HCT116 (cell line): ENCODE measurements around the gene MYLK3. TPM values are rescaled to one million over a fixed set of nuclear protein-coding genes. Genes with fewer than 3 reads are reported as not detected.

Source experiments
- ATAC-seq: fragments of 200-7000 bp; cut with Tn5 transposase; 2 replicates; pipeline ENCODE4 v1.9.1; 2020; ENCODE audit warnings: mild to moderate bottlenecking, moderate library complexity
- BruUV-seq: library from RNA; stranded (reverse); fragments of 400-500 nt; replicated peaks from 2 replicates; lab custom pipeline; 2021; lab: Mats Ljungman, UMichigan
- CTCF ChIA-PET: fragments of 300-600 bp; sonication (Branson Sonifier 250); formaldehyde crosslinking; loops from one replicate; lab custom pipeline; 2021; ENCODE audit warnings: antibody characterized with exemption; lab: Charles Lee
- POLR2A ChIA-PET: fragments of 300-600, 350-600 bp; sonication (Branson Sonifier 250); formaldehyde crosslinking; loops from one replicate; lab custom pipeline; 2021; ENCODE audit warnings: antibody characterized with exemption; lab: Charles Lee
- RAD21 ChIA-PET, 2 experiments: fragments of 300-600 bp; sonication (Branson Sonifier 250); formaldehyde crosslinking; loops; one replicate each; lab custom pipeline; 2023; ENCODE audit warnings: low total read pairs in 2 of 2; ENCODE audit not compliant: uncharacterized antibody in 2 of 2, unreplicated experiment in 2 of 2, low non-redundant PET in 1 of 2; lab: Charles Lee
- DNase-seq: peaks from one replicate; pipeline ENCODE4 v3.0.0-alpha.2; 2010; ENCODE audit warnings: low read depth, low spot score
- H2AFZ ChIP-seq: fragments of 200-600 bp; shearing (Covaris generic), sonication (generic); 2 replicates; pipeline ENCODE4 v1.6.1; 2017; ENCODE audit warnings: low read depth, mixed run types, mixed read lengths, antibody characterized with exemption, low read length; ENCODE audit not compliant: poor library complexity, severe bottlenecking
- H3K27ac ChIP-seq: 2 replicates; pipeline ENCODE4 v1.5.1; 2012; ENCODE audit warnings: low read depth, low read length
- H3K27me3 ChIP-seq: fragments of 200-600 bp; sonication (generic); 2 replicates; pipeline ENCODE4 v1.6.1; 2016; ENCODE audit warnings: mixed run types, low read length, mixed read lengths; ENCODE audit not compliant: insufficient read depth
- H3K36me3 ChIP-seq, 2 experiments: fragments of 200-500 bp in 1 of 2; fragments of 200-600 bp in 1 of 2; sonication (Bioruptor generic) in 1 of 2; sonication (generic) in 1 of 2; 2 replicates each; pipeline versions ENCODE4 v1.5.1 to v1.6.1; 2014 to 2016; ENCODE audit warnings: low read length in 2 of 2, inconsistent platforms in 1 of 2, mixed read lengths in 1 of 2, mixed run types in 1 of 2; ENCODE audit not compliant: insufficient read depth in 2 of 2, control insufficient read depth in 1 of 2
- H3K4me1 ChIP-seq, 2 experiments: fragments of 200-600 bp in 1 of 2; sonication (generic) in 1 of 2; 2 replicates each; pipeline versions ENCODE4 v1.5.1 to v1.6.1; 2012 to 2017; ENCODE audit warnings: low read length in 2 of 2, inconsistent platforms in 1 of 2, mild to moderate bottlenecking in 1 of 2, mixed read lengths in 1 of 2, mixed run types in 1 of 2, moderate library complexity in 1 of 2; ENCODE audit not compliant: insufficient read depth in 2 of 2, control insufficient read depth in 1 of 2
- H3K4me2 ChIP-seq: fragments of 200-600 bp; sonication (generic); 2 replicates; pipeline ENCODE4 v1.6.1; 2017; ENCODE audit warnings: mixed run types, low read length, mixed read lengths
- H3K4me3 ChIP-seq, 2 experiments: fragments of 200-600 bp in 1 of 2; sonication (generic) in 1 of 2; replicated peaks in 1 of 2; 2 replicates each; pipeline ENCODE4 v1.5.1; 2011 to 2016; ENCODE audit warnings: low read length in 2 of 2, control low read depth in 1 of 2, low read depth in 1 of 2, mild to moderate bottlenecking in 1 of 2, mixed read lengths in 1 of 2, mixed run types in 1 of 2
- H3K79me2 ChIP-seq: fragments of 200-600 bp; sonication (generic); 2 replicates; pipeline ENCODE4 v1.6.1; 2017; ENCODE audit warnings: mild to moderate bottlenecking, mixed run types, low read length, moderate library complexity, mixed read lengths; ENCODE audit not compliant: insufficient read depth
- H3K9ac ChIP-seq: fragments of 200-600 bp; sonication (generic); 2 replicates; pipeline ENCODE4 v1.6.1; 2016; ENCODE audit warnings: low read length, mixed read lengths
- H3K9me2 ChIP-seq: fragments of 200-600 bp; sonication (generic), shearing (Covaris generic); 2 replicates; pipeline ENCODE4 v1.6.1; 2017; ENCODE audit warnings: mixed run types, mild to moderate bottlenecking, moderate library complexity; ENCODE audit not compliant: insufficient read depth
- H3K9me3 ChIP-seq, 2 experiments: fragments of 200-500 bp in 1 of 2; fragments of 200-600 bp in 1 of 2; sonication (Bioruptor generic) in 1 of 2; sonication (generic) in 1 of 2; 2 replicates each; pipeline ENCODE4 v1.6.1; 2014 to 2017; ENCODE audit warnings: low read length in 2 of 2, mixed read lengths in 2 of 2, inconsistent platforms in 1 of 2, low read depth in 1 of 2, mild to moderate bottlenecking in 1 of 2, mixed run types in 1 of 2, moderate library complexity in 1 of 2; ENCODE audit not compliant: control insufficient read depth in 1 of 2, insufficient read depth in 1 of 2
- H4K20me1 ChIP-seq: fragments of 200-600 bp; sonication (generic), shearing (Covaris generic); 2 replicates; pipeline ENCODE4 v1.6.1; 2017; ENCODE audit warnings: mixed run types, mild to moderate bottlenecking, moderate library complexity; ENCODE audit not compliant: insufficient read depth
- EGR1 ChIP-seq: IDR thresholded peaks from 2 replicates; pipeline ENCODE4 v1.6.1; 2012; ENCODE audit warnings: low read depth
- ELF1 ChIP-seq: IDR thresholded peaks from 2 replicates; pipeline ENCODE4 v1.6.1; 2012; ENCODE audit warnings: low read depth, borderline replicate concordance
- JUND ChIP-seq: IDR thresholded peaks from 2 replicates; pipeline ENCODE4 v1.6.1; 2012
- POLR2A ChIP-seq: IDR thresholded peaks from 2 replicates; pipeline ENCODE4 v1.7.0; 2011; ENCODE audit warnings: borderline replicate concordance; ENCODE audit not compliant: insufficient read depth, insufficient read length; ENCODE audit errors: extremely low read depth
- RAD21 ChIP-seq: IDR thresholded peaks from 2 replicates; pipeline ENCODE4 v1.6.1; 2012; ENCODE audit warnings: low read depth, mild to moderate bottlenecking
- TCF7L2 ChIP-seq: IDR thresholded peaks from 2 replicates; pipeline ENCODE4 v1.7.0; 2011; ENCODE audit warnings: borderline replicate concordance, inconsistent platforms; ENCODE audit not compliant: insufficient read depth, insufficient read length; ENCODE audit errors: extremely low read depth
- YY1 ChIP-seq: IDR thresholded peaks from 2 replicates; pipeline ENCODE4 v1.6.1; 2011; ENCODE audit warnings: low read length, low read depth, moderate library complexity, mild to moderate bottlenecking; ENCODE audit not compliant: insufficient replicate concordance; ENCODE audit errors: extremely low read depth
- ZBTB33 ChIP-seq: IDR thresholded peaks from 2 replicates; pipeline ENCODE4 v1.6.1; 2011; ENCODE audit warnings: mild to moderate bottlenecking, low read length, moderate library complexity; ENCODE audit not compliant: insufficient replicate concordance; ENCODE audit errors: extremely low read depth
- ZFX ChIP-seq: fragments of 450-650 bp; IDR thresholded peaks from 2 replicates; pipeline ENCODE4 v1.6.1; 2017
- ZNF274 ChIP-seq: fragments of 200-500 bp; sonication (Bioruptor generic); IDR thresholded peaks from 2 replicates; pipeline ENCODE4 v1.6.1; 2014; ENCODE audit warnings: mild to moderate bottlenecking, low read depth, low read length, inconsistent platforms
- intact Hi-C: fragments of 100-400 bp; cut with micrococcal nuclease; formaldehyde crosslinking; loops from 2 replicates; pipeline ENCODE4 v1.10.0; 2022
- total RNA-seq: library from RNA; stranded (reverse); gene quantifications from one replicate; pipeline ENCODE4 v1.2.1, GENCODE V29; 2021; ENCODE audit not compliant: unreplicated experiment
- TF ChIP-seq, protein P1 (sequence below): IDR thresholded peaks from 2 replicates; pipeline ENCODE4 v1.6.1; 2012; ENCODE audit warnings: low read depth

The MYLK3 gene
- total RNA-seq, 1 experiment from 2014 or later = 0.22 TPM

DNA sequence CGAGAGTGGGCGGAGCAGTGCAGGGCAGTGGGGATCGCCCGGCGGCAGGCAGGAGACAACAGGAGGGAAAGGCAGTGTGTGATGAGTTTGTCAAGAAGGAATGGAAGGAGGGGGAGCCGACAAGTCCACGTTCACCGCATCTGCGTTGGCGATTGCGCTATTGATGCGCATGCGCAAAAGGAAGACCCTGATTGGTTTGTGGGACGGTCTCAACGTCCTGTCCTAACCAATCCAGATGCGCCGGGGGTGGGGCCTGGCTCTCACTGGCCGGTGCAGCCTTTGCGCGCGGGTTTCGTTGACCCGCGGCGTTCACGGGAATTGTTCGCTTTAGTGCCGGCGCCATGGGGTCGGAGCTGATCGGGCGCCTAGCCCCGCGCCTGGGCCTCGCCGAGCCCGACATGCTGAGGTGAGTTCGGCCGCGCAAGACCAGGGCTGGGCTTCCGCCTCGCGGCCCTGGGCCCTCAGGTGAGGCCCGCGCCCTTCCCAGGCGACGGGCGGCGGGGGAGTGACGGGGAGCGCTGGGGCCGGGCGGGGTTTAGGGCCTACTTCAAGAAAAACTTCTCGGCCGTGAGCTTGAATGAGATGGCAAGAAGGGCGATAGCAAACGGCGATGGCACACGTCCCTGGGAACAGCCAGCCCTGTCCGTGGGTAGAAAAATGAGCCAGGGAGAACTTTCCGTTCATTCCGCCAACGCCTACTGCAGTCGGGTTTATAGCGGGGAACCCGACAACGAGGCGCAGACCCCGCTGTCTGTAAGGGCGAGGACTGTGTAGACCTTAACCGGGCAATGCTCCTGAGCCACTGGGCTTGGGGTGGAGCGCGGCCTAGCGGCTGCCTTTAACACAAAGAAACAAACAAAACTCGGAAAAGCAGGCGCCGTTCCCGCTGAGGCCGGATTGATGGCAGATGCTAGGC lies 58.5 kb downstream of the MYLK3 start, which contains the start of gene ORC6 (continued):
- TF ChIP-seq, protein P1, sequence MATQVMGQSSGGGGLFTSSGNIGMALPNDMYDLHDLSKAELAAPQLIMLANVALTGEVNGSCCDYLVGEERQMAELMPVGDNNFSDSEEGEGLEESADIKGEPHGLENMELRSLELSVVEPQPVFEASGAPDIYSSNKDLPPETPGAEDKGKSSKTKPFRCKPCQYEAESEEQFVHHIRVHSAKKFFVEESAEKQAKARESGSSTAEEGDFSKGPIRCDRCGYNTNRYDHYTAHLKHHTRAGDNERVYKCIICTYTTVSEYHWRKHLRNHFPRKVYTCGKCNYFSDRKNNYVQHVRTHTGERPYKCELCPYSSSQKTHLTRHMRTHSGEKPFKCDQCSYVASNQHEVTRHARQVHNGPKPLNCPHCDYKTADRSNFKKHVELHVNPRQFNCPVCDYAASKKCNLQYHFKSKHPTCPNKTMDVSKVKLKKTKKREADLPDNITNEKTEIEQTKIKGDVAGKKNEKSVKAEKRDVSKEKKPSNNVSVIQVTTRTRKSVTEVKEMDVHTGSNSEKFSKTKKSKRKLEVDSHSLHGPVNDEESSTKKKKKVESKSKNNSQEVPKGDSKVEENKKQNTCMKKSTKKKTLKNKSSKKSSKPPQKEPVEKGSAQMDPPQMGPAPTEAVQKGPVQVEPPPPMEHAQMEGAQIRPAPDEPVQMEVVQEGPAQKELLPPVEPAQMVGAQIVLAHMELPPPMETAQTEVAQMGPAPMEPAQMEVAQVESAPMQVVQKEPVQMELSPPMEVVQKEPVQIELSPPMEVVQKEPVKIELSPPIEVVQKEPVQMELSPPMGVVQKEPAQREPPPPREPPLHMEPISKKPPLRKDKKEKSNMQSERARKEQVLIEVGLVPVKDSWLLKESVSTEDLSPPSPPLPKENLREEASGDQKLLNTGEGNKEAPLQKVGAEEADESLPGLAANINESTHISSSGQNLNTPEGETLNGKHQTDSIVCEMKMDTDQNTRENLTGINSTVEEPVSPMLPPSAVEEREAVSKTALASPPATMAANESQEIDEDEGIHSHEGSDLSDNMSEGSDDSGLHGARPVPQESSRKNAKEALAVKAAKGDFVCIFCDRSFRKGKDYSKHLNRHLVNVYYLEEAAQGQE = no peak

- intact Hi-C loops = no loop called here
- Histone ChIP-seq H4K20me1 (peaks cover 22% of the 10 kb centered on the region; the same call in 1 of the 2 replicates), H3K79me2 (peaks cover 89% of the 10 kb centered on the region), H3K9me2 (no peaks in the 10 kb centered on the region), H3K27me3 (no peaks in the 10 kb centered on the region), H3K4me3 (peak within 1 kb of the TSS; percentile 82 to 95), H3K4me2 (peak within 1 kb of the TSS; percentile 90), H3K9ac (peak within 1 kb of the TSS; percentile 92), H3K36me3 (peaks cover 17 to 23% of the 10 kb centered on the region in 2 experiments; a peak in 3 of 4 replicates), H3K4me1 (peaks cover 14 to 23% of the 10 kb centered on the region in 2 experiments; a peak in 3 of 4 replicates), H3K27ac (peak within 1 kb of the TSS; percentile 93), H3K9me3 (no peaks in the 10 kb centered on the region), H2AFZ (no peak within 1 kb of the TSS)
- ChIA-PET CTCF (interaction anchor here (1.6 kb wide), 1 partner anchor 15 kb away, joined by 4 read pairs; no protein-coding TSS in a partner anchor), RAD21 (no interaction called here), POLR2A (interaction anchor here (1.2 kb wide), 1 partner anchor 11 kb away, joined by 3 read pairs; no protein-coding TSS in a partner anchor)
- DNase-seq (peak; percentile 97), ATAC-seq (peak; percentile 90)
- BruUV-seq = no TSS peak
- TF ChIP-seq RAD21 (no peak), ZFX (peak; percentile 92), ZBTB33 (no peak), YY1 (peak; percentile 10), EGR1 (peak; percentile 55; the same call in 1 of the 2 replicates), ZNF274 (no peak), POLR2A (no peak), JUND (no peak), ELF1 (no peak), TCF7L2 (peak; percentile 30)
- TF ChIP-seq, protein P1 = no peak
Observed at GRCh38 chr16:46688654-46689364, 59.3 kb downstream of the MYLK3 start, which contains the start of gene VPS35. Gene VPS35 (minus strand): TSS chr16:46689178. CDS start chr16:46689133, 45 bp downstream.
